Stimulated activated CD4-positive, alpha-beta T cell treated with anti-CD3 and anti-CD28 coated beads, Interleukin-15, amount 100 ng/mL, for 48 hours (primary cell): Measurements from ENCODE around the gene GIMAP1.

Experiments used
- DNase-seq, 2 donors: peaks; one replicate each; pipeline ENCODE4 v3.0.0-alpha.2; 2020; ENCODE audit warnings: low read depth in 2 of 2

The GIMAP1 gene

DNA sequence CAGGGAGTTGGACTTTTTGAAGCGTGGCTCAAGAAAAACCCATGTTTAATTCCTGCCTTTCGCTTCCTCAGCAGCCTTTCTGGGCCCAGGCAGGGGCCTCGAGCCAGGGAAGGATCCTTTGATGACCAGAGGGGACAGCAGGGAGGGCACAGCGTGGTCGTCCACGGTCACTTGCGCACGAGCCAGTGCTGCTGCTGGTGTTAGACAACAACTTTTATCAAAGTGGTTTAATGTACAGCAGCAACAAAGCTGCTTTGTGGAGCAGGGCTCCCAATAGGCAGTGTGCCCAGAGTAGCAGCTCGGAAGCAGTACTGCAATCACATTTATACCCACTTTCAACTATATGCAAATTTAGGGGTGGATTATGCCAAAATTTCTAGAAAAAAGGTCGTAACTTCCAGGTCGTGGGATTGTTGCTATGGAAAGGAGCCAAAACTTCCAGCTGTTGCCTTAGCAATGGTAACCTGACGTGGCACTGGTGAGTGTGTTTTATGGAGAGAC, 6.1 kb downstream of the GIMAP1 start:
- DNase-seq, result no peak

DNA sequence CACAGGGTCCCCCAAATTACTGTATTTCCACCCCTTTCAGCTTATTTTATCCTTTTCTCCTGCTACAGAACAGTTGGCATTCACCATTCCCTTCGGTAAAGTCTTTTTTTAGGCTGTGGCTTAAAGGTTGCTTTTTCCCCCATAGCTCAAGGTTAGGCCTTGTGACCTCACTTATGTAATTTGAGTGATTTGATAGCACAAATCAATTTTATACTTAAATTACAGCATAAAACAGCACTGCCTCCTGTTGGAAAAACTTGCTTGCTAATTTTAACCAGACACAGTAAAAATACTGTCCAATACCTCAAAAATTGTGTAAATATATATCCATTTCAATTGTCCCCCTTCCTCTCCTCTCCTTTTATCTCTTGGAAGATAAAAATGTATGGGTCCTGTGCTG, 7.1 kb downstream of the GIMAP1 start:
- no peak for DNase-seq

GRCh38 chr7:150727381-150727780, 11.0 kb downstream of the GIMAP1 start:
- DNase-seq, result no peak

DNA sequence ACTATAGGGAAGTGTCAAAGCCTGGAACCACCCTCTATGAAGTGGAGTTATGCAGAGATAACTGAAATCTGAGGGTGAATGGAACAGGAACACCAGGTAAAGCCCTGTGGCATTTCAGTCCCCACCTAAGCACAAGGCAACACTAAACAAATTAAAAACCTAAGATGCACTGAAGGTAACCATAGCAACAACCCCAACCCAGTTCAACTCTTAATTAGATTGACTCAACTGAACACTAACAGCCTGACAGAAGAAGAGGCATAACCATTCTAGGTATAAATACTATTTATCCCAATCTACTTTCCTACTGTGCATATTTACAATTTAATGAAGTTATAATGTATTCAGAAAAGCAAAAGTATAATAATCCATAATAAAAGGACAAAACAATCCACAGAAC, 11.6 kb downstream of the GIMAP1 start:
- DNase-seq, result no peak

GRCh38 chr7:150728609-150729008, 12.2 kb downstream of the GIMAP1 start:
- no peak for DNase-seq

DNA sequence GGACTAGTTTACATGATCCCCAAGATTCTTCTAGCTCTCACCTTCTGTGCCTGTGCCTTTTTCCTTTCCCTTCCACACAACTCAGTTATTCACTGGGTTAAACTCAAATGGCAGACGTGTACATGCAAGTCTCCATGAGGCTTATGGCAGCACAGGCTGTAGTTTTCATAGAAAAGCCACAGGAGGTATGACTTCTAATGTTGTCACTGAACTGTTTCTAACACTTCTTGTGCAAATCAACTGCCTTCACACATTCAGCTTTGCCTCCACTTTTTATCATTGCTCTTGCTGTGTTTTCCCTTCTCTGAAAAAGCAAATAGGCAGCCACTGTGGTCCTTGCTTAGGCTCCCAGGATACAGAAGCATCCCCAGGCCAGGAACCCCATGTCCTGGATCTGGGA, 15.5 kb downstream of the GIMAP1 start:
- DNase-seq, result no peak

DNA sequence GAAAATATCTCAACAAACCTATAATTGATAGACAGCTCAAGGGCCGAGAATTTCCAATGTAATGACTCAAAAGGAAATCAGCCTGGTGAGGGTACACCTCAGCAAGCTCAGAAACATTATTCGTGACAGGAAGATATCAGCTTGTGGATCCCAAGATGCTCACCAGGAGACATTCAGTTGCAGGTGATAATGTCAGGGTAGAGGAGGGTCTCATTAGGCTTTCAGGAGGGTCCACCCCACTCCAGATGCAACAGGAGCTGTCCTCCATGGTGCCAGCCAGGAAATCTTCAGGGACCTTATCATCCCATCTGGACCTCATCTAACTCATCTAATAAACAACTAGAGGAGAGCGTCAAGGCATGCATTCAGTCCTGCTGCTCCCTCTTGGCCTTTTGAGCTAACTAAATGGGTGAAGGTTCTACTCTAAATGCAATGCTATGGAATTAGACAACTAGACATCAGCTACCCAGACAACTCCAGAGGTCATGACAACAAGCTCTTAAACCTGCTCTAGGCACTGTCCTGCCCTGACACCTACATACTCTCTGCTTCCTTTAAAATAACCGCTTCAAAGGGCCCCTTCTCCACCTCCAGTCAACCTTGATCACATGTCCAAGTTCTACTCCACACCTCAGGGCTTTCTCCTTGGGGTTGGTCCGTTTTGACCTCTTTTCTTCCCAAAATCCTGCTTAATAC, 16.5 kb downstream of the GIMAP1 start:
- no peak for DNase-seq

DNA sequence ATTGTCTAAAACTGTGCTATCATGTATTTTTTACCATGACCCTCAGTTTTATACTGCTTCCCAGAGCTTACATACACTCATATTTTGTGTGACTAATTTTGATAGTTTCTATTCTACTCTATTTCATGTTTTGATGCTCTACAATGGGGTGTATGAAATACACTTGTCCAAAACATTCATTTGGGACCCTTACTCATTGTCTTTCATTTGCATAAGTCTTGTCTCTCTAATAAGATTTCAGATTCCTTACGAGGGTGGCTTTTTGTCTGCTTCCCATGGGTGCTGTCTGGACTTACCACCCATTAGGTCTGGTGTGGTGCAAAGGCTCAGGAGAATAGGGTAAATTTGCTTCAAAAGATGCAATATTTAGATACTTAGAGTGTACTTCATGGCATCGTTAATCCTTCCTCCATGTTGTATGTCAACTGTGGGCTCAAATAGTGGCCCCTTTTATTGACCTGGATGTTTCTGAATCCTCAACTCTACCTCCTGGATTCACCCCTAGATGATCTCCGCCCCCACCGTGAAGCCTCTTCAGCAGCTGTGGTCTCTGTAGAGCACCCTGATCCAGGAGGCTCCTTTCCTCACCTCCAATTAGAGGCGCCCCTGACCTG, 17.2 kb downstream of the GIMAP1 start:
- DNase-seq, result no peak

- no peak for DNase-seq
These were observed 17.8 kb downstream of the GIMAP1 start for GRCh38 chr7:150734254-150734653.

DNA sequence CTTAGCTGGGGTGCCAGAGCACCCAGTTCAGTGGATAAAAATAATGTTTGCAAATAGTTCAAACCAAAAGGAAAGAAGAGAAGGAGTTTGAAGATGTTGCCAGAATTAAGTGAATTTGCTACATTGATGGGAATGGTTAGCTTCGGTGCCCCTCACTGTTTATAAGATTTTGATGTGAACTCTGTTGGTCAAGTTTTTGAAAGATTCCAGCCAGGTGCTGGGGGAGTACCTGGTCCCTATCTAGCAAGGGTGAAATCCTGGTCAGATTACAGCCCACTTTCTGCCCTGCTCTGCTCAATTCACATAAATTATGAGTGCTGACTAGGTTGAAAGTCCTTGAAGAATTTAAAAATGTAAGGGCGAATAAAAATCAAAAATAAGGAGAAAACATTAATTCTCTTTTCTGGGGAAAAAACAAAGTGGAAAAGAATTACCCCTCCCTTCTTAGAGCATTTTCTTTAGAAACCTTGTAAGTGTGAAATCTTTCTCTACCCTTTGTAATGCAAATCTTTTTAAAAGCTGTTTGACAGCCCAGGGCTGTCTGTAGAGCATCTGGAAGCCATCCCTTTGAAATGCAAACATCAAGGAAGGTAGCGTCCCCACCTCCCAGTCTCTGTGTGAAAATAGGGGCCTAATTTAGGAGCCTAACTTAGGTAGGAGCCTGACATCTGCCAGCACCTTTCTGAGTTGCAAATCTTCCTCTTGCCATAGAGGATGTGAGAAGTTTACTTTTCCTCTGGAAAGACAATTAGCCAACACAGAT, 19.4 kb downstream of the GIMAP1 start:
- no peak for DNase-seq

GRCh38 chr7:150736864-150737263, 20.5 kb downstream of the GIMAP1 start:
- DNase-seq, result no peak

DNA sequence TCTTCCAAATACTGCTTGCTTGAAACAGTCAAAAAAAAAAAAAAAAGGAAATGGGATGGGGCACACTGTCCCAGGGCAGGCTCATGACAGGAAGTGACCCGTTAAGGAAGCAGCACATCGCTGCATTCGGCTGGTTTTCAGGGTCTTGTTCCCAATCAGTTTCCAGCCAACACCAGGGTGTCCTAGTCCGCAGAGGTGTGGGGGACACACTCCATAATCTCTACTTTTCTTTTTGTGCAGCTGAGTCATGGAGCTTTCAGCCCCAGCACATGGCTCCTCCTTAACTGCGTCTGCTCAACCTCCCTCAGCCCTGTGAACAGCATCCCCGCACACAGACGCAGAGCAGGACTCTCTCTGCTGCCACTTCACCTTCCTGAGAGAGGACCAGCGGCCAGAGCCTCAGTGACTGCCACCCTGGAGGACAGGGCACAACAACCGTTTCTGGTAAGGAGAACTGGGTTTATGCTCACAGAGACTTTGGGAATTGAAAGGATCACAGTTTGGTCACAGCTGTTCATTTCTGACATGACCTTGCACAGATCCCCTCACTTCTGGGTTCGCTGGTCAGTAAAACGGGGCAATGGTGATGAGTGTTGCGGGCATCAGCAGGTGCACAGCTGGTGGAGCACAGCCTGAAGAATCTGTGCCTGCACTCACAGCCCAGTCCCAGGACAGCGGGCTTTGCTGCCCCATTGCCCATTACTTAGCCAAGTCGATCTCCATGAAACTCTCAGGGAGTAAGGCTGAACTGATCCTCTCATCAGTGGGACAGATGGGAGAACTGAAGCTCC, 21.0 kb downstream of the GIMAP1 start, which contains the start of gene GIMAP5:
Gene GIMAP5, plus strand, starts transcription at position 154 of the 791 bp plus-strand sequence. CDS start 3,467 bp downstream, outside the sequence.
- no peak for DNase-seq

DNA sequence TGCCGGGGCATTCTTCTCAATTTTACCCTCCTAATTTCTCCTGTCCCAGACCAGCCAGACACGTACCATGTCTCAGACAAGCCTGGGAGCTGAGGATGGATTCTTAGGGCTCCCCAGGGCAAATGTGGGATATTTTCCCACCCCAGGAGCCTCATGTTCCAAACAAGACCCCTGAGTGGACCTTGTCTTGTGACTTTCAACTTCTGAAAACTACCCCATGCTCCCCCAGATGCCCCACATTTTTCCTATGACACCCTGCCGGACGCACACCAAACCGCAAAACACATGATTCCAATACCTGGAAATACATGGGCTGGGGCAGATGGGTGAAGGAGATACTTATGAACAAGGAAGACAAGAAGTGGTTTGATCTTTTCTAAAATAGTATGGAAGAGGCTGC, 21.7 kb downstream of the GIMAP1 start:
- DNase-seq, result no peak

DNA sequence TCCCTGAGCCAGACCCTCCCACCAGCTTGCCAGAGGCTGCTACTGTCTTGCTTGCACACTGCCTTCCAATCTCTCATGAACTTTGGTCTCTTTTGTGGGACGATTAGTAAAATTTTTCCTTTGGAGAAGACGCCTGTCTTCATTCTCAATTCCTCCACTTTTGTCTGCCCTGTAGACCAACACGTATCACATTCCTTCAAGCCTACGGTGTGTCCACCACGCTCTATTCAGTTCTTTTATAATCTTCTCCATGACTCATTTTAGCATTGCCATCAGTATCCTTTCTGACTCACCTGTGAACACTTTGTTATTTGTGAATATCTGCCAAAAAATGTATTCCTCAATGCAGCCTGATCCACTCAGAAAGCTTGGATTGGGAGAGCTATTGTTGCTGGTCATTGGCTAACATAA, 22.2 kb downstream of the GIMAP1 start:
- DNase-seq, result no peak

GRCh38 chr7:150739033-150739432, 22.6 kb downstream of the GIMAP1 start:
- no peak for DNase-seq

DNA sequence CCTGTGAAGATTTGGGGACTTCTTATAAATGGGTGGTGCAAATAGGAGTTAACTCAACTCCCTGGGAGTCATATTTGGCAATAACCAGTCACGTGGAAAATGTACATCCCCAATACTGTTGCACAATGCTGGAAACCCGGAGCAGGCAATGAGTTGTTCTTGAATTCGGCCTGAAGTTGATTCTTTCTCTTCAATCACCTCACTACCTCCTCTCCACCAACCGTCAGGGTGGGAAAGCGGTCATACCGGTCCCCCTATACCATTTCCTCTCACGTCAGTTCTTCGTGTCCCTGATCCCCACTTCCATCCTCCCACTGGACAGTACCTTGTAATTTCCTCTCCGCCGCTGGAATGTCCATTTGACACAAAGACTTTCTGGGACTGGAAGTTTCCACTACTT, 23.6 kb downstream of the GIMAP1 start:
- DNase-seq, result no peak

- DNase-seq, result no peak
These were observed 26.0 kb downstream of the GIMAP1 start for GRCh38 chr7:150742286-150742968.

DNA sequence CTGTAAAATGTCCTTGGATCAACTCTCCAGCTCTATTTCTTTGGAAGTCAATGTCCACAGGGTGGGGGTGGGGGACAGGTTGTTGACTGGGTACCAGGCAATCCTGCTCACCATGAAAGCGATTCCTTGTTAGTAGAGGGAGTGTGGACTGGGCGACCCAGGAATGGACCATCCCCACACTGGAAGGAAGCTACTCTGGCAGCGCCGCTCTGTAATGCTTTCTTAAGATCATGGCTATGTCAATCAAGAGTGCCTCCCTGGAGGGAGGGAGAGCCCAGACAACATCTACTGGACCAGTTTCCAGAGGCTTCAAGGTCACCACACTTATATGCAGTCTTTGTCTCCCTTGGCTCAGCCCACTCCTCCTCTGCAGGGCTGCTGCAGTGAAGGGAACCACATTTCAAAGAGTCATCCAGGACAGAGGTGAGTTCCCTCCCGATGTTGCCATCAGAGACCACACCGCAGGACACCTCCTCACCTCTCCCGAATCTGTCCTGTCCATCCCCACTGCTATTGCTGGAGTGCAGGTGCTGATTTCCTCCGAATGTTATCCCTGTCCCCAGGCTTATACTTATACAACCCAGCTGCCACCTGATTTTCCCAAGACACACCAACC, 27.7 kb downstream of the GIMAP1 start:
- no peak for DNase-seq

- DNase-seq, result no peak
These were observed 28.7 kb downstream of the GIMAP1 start for GRCh38 chr7:150745086-150745485.

GRCh38 chr7:150745876-150746275, 29.5 kb downstream of the GIMAP1 start:
- DNase-seq, result no peak

DNA sequence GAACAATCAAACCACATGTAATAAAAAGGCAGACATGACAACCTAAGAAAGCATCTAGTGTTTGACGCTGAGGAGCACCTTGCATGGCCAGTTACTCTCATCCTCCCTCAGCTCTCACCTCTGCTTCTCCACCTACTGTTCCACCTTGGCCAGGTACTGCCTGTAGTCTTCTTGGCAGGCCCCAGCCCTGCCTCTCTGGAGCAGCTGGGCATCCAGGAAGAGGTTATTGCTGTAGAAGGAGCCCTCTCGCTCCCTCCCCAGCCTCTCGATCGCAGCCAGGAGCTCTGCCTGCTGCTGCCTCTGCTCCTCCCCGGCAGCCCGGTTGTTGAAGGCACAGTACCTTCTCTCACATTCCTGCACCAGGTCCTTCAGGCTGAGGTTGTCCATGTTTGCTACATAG, 30.5 kb downstream of the GIMAP1 start:
- no peak for DNase-seq
